GM13977 (cell line): ENCODE data around the gene BLACAT1.

Experiments used
- DNase-seq: peaks from one replicate; pipeline ENCODE4 v3.0.0; 2012; ENCODE audit warnings: low spot score
- CTCF ChIP-seq: IDR thresholded peaks from 2 replicates; pipeline ENCODE4 v1.5.1; 2012; ENCODE audit warnings: mild to moderate bottlenecking, control low read depth; ENCODE audit not compliant: insufficient read depth; ENCODE audit errors: extremely low read depth, missing control alignments
- in situ Hi-C: fragments of 300-500 bp; cut with MboI; formaldehyde crosslinking; loops from one replicate; pipeline ENCODE4 v1.12.0; 2022; ENCODE audit warnings: low sequenced_read_pairs, low pct_unique_long_range_greater_than_20kb, mixed read lengths, inconsistent platforms; ENCODE audit not compliant: unreplicated experiment

BLACAT1 gene

GRCh38 chr1:205430696-205431305 is 25.0 kb downstream of the BLACAT1 start:
- peak; percentile 61 for DNase-seq
- in situ Hi-C loops = no loop called here
- peak; percentile 67 for TF ChIP-seq CTCF

- in situ Hi-C loops = no loop called here
- TF ChIP-seq CTCF = no peak
- DNase-seq = no peak
Observed at GRCh38 chr1:205429762-205430695, 25.8 kb downstream of the BLACAT1 start.

- in situ Hi-C loops = no loop called here
- no peak for DNase-seq
- TF ChIP-seq CTCF = no peak
Observed at GRCh38 chr1:205424901-205425600, 30.8 kb downstream of the BLACAT1 start.

GRCh38 chr1:205423814-205424399 is 31.9 kb downstream of the BLACAT1 start:
- in situ Hi-C loops = no loop called here
- TF ChIP-seq CTCF = no peak
- no peak for DNase-seq

GRCh38 chr1:205422993-205423642 is 32.7 kb downstream of the BLACAT1 start:
- in situ Hi-C loops = no loop called here
- DNase-seq = no peak
- TF ChIP-seq CTCF = no peak

GRCh38 chr1:205421798-205422197 is 34.0 kb downstream of the BLACAT1 start, which contains the start of gene LEMD1:
Gene LEMD1 (minus strand): TSS chr1:205422056. CDS start chr1:205420536, 1,520 bp downstream.
- no peak for TF ChIP-seq CTCF
- DNase-seq = no peak
- in situ Hi-C loops = no loop called here
